Measurements from ENCODE around the gene C17orf67. TPM values are rescaled to one million over a fixed set of nuclear protein-coding genes. Genes with fewer than 3 reads are reported as not detected.

Gene C17orf67
- total RNA-seq, 1 experiment from 2014 or later: 1.0 TPM

DNA sequence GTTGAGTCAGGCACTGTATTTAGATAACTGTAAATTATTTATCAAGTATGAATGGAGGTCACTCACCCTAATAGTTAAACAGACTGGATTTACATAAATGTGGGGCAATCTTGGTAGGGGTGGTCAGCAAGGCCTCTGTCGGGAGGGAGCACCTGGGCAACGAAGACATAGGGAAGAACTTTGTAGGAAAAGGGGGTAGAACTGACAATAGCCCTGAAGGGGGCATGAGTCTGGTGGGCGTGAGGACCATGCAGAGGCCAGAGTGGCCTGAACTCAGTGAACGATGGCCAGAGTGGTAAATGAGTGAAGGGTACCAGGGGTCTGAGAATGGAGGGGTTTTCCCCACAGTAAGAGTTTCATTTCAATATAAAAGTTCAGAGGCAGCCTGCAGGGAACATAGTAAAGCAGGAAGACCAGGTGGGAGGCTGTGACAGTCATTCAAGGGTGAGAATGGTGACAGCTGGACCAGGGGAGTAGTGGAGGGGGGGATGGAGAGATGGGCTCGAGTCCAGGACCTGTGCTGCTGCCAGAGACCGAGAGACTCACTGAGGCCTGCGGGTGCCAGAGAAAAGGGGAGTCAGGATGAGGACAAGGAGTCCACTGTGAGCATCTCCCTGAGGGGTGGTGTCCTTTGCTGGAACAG lies 2.9 kb downstream of the C17orf67 start:
- Histone ChIP-seq H3K27me3 (ENCODE audit: insufficient read depth, low read length) (peaks cover 5% of the 10 kb centered on the region; the same call in 1 of the 2 replicates), H3K4me2 (ENCODE audit: insufficient read depth, insufficient read length, low read length) (no peak overlapping the region), H2AFZ (ENCODE audit: low read length) (no peak overlapping the region), H2BK15ac (ENCODE audit: low read depth, low read length) (no peak overlapping the region), H4K20me1 (ENCODE audit: control insufficient read depth, insufficient read depth, insufficient read length) (no peaks in the 10 kb centered on the region), H3K9ac (ENCODE audit: extremely low read depth, insufficient read length, low read length) (no peak overlapping the region), H4K8ac (replicated peaks; ENCODE audit: insufficient read length, low read depth, low read length) (no peak overlapping the region), H3K9me3 (ENCODE audit: control insufficient read depth, low read depth, low read length) (no peaks in the 10 kb centered on the region), H3K79me1 (ENCODE audit: insufficient read depth, low read depth, low read length, poor library complexity, severe bottlenecking) (no peaks in the 10 kb centered on the region), H2BK120ac (ENCODE audit: low read depth, low read length, poor library complexity, severe bottlenecking) (no peak overlapping the region), H3K23ac (ENCODE audit: insufficient read length, low read depth, low read length) (no peak overlapping the region), H2BK5ac (ENCODE audit: insufficient read length, low read length) (no peak overlapping the region), H3K18ac (ENCODE audit: insufficient read length, low read depth, low read length) (no peak overlapping the region), H3K4ac (ENCODE audit: low read depth, low read length) (no peak overlapping the region), H3K14ac (ENCODE audit: insufficient read depth, low read length) (no peak overlapping the region), H2BK12ac (ENCODE audit: insufficient read length, low read depth, low read length) (no peak overlapping the region), H3K56ac (ENCODE audit: insufficient read length, low read depth, low read length) (no peak overlapping the region), H2AK5ac (ENCODE audit: insufficient read length, low read length) (no peak overlapping the region), H4K5ac (ENCODE audit: insufficient read length, low read depth, low read length) (no peak overlapping the region), H3K23me2 (ENCODE audit: insufficient read length, low read depth, low read length, poor library complexity, severe bottlenecking) (peaks cover 15% of the 10 kb centered on the region), H2BK20ac (ENCODE audit: low read depth, low read length, poor library complexity, severe bottlenecking) (no peak overlapping the region), H3K27ac (ENCODE audit: insufficient read length, low read depth, low read length) (no peak overlapping the region), H3K4me1 (ENCODE audit: insufficient read depth, low read length) (no peaks in the 10 kb centered on the region; the same call in 1 of the 2 replicates), H4K91ac (ENCODE audit: insufficient read length, low read depth, low read length) (no peak overlapping the region), H3T11ph (ENCODE audit: low read length) (no peak overlapping the region), H3K79me2 (ENCODE audit: insufficient read depth, low read length) (no peaks in the 10 kb centered on the region; the same call in 1 of the 2 replicates)
- Mint-ChIP-seq H3K27me3 (ENCODE audit: low read depth) (peaks cover 37% of the 10 kb centered on the region), H3K4me3 (no peak overlapping the region), H3K9me3 (no peaks in the 10 kb centered on the region; a peak in 1 of 5 replicates), H3K4me1 (peaks cover 12 to 20% of the 10 kb centered on the region in 2 experiments), H3K36me3 (ENCODE audit: insufficient read depth in 1 of 3, low read depth in 3 of 3) (peaks cover 11 to 20% (median 16%) of the 10 kb centered on the region in 3 experiments), H3K27ac (no peak overlapping the region; a peak in 1 of 7 replicates)
- TF ChIP-seq, protein P1, sequence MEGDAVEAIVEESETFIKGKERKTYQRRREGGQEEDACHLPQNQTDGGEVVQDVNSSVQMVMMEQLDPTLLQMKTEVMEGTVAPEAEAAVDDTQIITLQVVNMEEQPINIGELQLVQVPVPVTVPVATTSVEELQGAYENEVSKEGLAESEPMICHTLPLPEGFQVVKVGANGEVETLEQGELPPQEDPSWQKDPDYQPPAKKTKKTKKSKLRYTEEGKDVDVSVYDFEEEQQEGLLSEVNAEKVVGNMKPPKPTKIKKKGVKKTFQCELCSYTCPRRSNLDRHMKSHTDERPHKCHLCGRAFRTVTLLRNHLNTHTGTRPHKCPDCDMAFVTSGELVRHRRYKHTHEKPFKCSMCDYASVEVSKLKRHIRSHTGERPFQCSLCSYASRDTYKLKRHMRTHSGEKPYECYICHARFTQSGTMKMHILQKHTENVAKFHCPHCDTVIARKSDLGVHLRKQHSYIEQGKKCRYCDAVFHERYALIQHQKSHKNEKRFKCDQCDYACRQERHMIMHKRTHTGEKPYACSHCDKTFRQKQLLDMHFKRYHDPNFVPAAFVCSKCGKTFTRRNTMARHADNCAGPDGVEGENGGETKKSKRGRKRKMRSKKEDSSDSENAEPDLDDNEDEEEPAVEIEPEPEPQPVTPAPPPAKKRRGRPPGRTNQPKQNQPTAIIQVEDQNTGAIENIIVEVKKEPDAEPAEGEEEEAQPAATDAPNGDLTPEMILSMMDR (conservative IDR thresholded peaks at IDR 0.05): no peak
- no CpG with 5 or more reads among the region's 7 CpGs for WGBS (ENCODE audit: extremely low coverage, insufficient read length, low lambda C conversion rate)
- DNase-seq: no peak

All from H9 (cell line).